B cell (primary cell): ENCODE data around the gene CRMP1. TPM values are rescaled to one million over a fixed set of nuclear protein-coding genes. Genes with fewer than 3 reads are reported as not detected.

Experiments
- ATAC-seq: fragments of 200-7000 bp; cut with Tn5 transposase; one replicate; pipeline ENCODE4 v1.10.0; 2021; ENCODE audit warnings: low read depth, mild to moderate bottlenecking, moderate number of reproducible peaks, moderate library complexity
- CTCF ChIA-PET: fragments of 350-600 bp; sonication (Branson Sonifier 250); formaldehyde crosslinking; loops from one replicate; lab custom pipeline; 2021; ENCODE audit warnings: antibody characterized with exemption, inconsistent platforms; lab: Charles Lee
- POLR2A ChIA-PET: fragments of 350-600 bp; sonication (Branson Sonifier 250); formaldehyde crosslinking; loops from one replicate; lab custom pipeline; 2021; ENCODE audit warnings: antibody characterized with exemption; lab: Charles Lee
- DNase-seq: peaks from one replicate; pipeline ENCODE4 v3.0.0; 2013
- H2AFZ ChIP-seq: 2 replicates; pipeline ENCODE4 v1.6.1; 2012; ENCODE audit warnings: mild to moderate bottlenecking, low read depth, low read length; ENCODE audit not compliant: insufficient read depth, poor library complexity, severe bottlenecking
- H3K27ac ChIP-seq, 2 donors: 1 replicate in 1 of 2; 2 replicates in 1 of 2; pipeline ENCODE4 v1.5.1; 2012 to 2013; ENCODE audit warnings: low read length in 2 of 2, mild to moderate bottlenecking in 2 of 2, moderate library complexity in 1 of 2
- H3K27me3 ChIP-seq, 4 experiments: fragments of 200-600 bp in 1 of 4; sonication (generic) in 1 of 4; replicated peaks in 1 of 4; 1 replicate in 2 of 4; 2 replicates in 2 of 4; pipeline versions ENCODE4 v1.6.1 to v1.7.0; 2013 to 2016; ENCODE audit warnings: low read length in 3 of 4, mild to moderate bottlenecking in 2 of 4, mixed read lengths in 1 of 4, moderate library complexity in 1 of 4; ENCODE audit not compliant: insufficient read depth in 4 of 4, control insufficient read depth in 3 of 4; ENCODE audit errors: control extremely low read depth in 1 of 4
- H3K36me3 ChIP-seq, 2 experiments: replicated peaks in 1 of 2; 1 replicate in 1 of 2; 2 replicates in 1 of 2; pipeline versions ENCODE4 v1.6.1 to v1.7.1; 2013; ENCODE audit warnings: low read length in 1 of 2; ENCODE audit not compliant: insufficient read depth in 2 of 2, control insufficient read depth in 1 of 2; ENCODE audit errors: control extremely low read depth in 1 of 2, extremely low read depth in 1 of 2
- H3K4me1 ChIP-seq, 2 donors: fragments of 200-600 bp in 1 of 2; sonication (generic) in 1 of 2; 1 replicate in 1 of 2; 2 replicates in 1 of 2; pipeline versions ENCODE4 v1.5.1 to v1.6.1; 2013 to 2017; ENCODE audit warnings: low read length in 2 of 2; ENCODE audit not compliant: control insufficient read depth in 2 of 2, insufficient read depth in 2 of 2
- H3K4me2 ChIP-seq: replicated peaks from 2 replicates; pipeline ENCODE3; 2012; ENCODE audit warnings: mild to moderate bottlenecking, low read depth, low read length; ENCODE audit not compliant: poor library complexity, severe bottlenecking
- H3K4me3 ChIP-seq, 5 experiments: fragments of 200-600 bp in 1 of 5; sonication (generic) in 1 of 5; 1 replicate in 3 of 5; 2 replicates in 2 of 5; pipeline versions ENCODE4 v1.5.1 to v1.7.0; 2011 to 2016; ENCODE audit warnings: low read length in 4 of 5, mild to moderate bottlenecking in 4 of 5, low read depth in 2 of 5, control low read depth in 1 of 5, moderate library complexity in 1 of 5; ENCODE audit not compliant: insufficient read depth in 1 of 5; ENCODE audit errors: control extremely low read depth in 1 of 5, extremely low read depth in 1 of 5
- H3K79me2 ChIP-seq: fragments of 200-600 bp; sonication (generic); one replicate; pipeline ENCODE4 v1.6.0; 2016; ENCODE audit warnings: low read length; ENCODE audit not compliant: control insufficient read depth, insufficient read depth
- H3K9ac ChIP-seq: fragments of 200-600 bp; sonication (generic); 2 replicates; pipeline ENCODE4 v1.6.1; 2017; ENCODE audit warnings: mild to moderate bottlenecking, low read length, moderate library complexity
- H3K9me3 ChIP-seq, 3 donors: one replicate each; pipeline versions ENCODE4 v1.6.1 to v1.7.1; 2013; ENCODE audit warnings: low read length in 2 of 3; ENCODE audit not compliant: control insufficient read depth in 2 of 3, insufficient read depth in 1 of 3; ENCODE audit errors: control extremely low read depth in 1 of 3
- H4K20me1 ChIP-seq: 2 replicates; pipeline ENCODE4 v1.6.0; 2012; ENCODE audit warnings: mild to moderate bottlenecking, low read length; ENCODE audit not compliant: insufficient read depth, control insufficient read depth, poor library complexity, severe bottlenecking
- H3K27ac Mint-ChIP-seq: one replicate; pipeline ENCODE4 v1.8.0; 2021; ENCODE audit warnings: mixed read lengths
- H3K27me3 Mint-ChIP-seq: one replicate; pipeline ENCODE4 v1.8.0; 2021; ENCODE audit warnings: mixed read lengths
- H3K4me1 Mint-ChIP-seq: one replicate; pipeline ENCODE4 v1.8.0; 2021; ENCODE audit warnings: mixed read lengths
- H3K4me3 Mint-ChIP-seq: one replicate; pipeline ENCODE4 v1.8.0; 2021; ENCODE audit warnings: mixed read lengths
- H3K9me3 Mint-ChIP-seq: one replicate; pipeline ENCODE4 v1.8.0; 2022; ENCODE audit warnings: mixed read lengths; ENCODE audit not compliant: insufficient read depth
- EZH2 ChIP-seq: IDR thresholded peaks from 2 replicates; pipeline ENCODE4 v1.6.1; 2012; ENCODE audit warnings: borderline replicate concordance, low read depth, mild to moderate bottlenecking, moderate library complexity, low read length; ENCODE audit not compliant: insufficient read depth, poor library complexity, severe bottlenecking
- WGBS: methylation state at CpG from one replicate; pipeline ENCODE4 v1.1.5; 2013; ENCODE audit warnings: missing lambda C conversion rate; ENCODE audit not compliant: insufficient coverage; 5-methylcytosine and 5-hydroxymethylcytosine counted together
- intact Hi-C: fragments of 100-400 bp; cut with micrococcal nuclease; formaldehyde crosslinking; loops from one replicate; pipeline ENCODE4 v1.10.0; 2022
- polyA plus RNA-seq: library from polyadenylated mRNA; depleted of rRNA; stranded (reverse); fragments of >200 nt; gene quantifications from 2 replicates; pipeline ENCODE4 v1.2.3, GENCODE V29; 2012
- total RNA-seq, 2 donors: library from RNA; stranded (reverse); fragments of 120-200 nt in 1 of 2; gene quantifications; 1 replicate in 1 of 2; 2 replicates in 1 of 2; pipeline versions ENCODE4 v1.2.3 to v1.2.4, GENCODE V29; 2013 to 2022
- TF ChIP-seq, protein P1 (sequence below): fragments of 200-600 bp; IDR thresholded peaks from one replicate; pipeline ENCODE4 v1.8.0; 2022; ENCODE audit warnings: antibody characterized with exemption, mild to moderate bottlenecking

The CRMP1 gene
- total and polyA plus RNA-seq, 2 donors (not counting 1 experiment from before 2014, with no cell fraction given) = 0.13 TPM; not detected in 1

GRCh38 chr4:5919044-5919443 is 26.2 kb upstream of the CRMP1 start:
- Histone ChIP-seq H4K20me1 (no peaks in the 10 kb centered on the region), H3K9ac (no peak overlapping the region), H3K4me3 (no peak overlapping the region), H2AFZ (no peak overlapping the region), H3K4me2 (no peak overlapping the region), H3K79me2 (no peaks in the 10 kb centered on the region), H3K4me1 (peaks cover 4 to 17% of the 10 kb centered on the region in 2 donors), H3K9me3 (peaks cover 0 to 16% (median 0%) of the 10 kb centered on the region in 3 donors), H3K27ac (no peak overlapping the region), H3K36me3 (no peaks in the 10 kb centered on the region), H3K27me3 (peaks cover 0 to 10% (median 2%) of the 10 kb centered on the region in 4 experiments)
- Mint-ChIP-seq H3K9me3 (no peaks in the 10 kb centered on the region), H3K27ac (no peak overlapping the region), H3K4me3 (no peak overlapping the region), H3K4me1 (peaks cover 11% of the 10 kb centered on the region), H3K27me3 (peaks cover 23% of the 10 kb centered on the region)
- ChIA-PET POLR2A (no interaction called here), CTCF (no interaction called here)
- DNase-seq = no peak
- intact Hi-C loops = no loop called here
- ATAC-seq = no peak
- TF ChIP-seq, protein P1, sequence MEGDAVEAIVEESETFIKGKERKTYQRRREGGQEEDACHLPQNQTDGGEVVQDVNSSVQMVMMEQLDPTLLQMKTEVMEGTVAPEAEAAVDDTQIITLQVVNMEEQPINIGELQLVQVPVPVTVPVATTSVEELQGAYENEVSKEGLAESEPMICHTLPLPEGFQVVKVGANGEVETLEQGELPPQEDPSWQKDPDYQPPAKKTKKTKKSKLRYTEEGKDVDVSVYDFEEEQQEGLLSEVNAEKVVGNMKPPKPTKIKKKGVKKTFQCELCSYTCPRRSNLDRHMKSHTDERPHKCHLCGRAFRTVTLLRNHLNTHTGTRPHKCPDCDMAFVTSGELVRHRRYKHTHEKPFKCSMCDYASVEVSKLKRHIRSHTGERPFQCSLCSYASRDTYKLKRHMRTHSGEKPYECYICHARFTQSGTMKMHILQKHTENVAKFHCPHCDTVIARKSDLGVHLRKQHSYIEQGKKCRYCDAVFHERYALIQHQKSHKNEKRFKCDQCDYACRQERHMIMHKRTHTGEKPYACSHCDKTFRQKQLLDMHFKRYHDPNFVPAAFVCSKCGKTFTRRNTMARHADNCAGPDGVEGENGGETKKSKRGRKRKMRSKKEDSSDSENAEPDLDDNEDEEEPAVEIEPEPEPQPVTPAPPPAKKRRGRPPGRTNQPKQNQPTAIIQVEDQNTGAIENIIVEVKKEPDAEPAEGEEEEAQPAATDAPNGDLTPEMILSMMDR = no peak
- TF ChIP-seq EZH2 = no peak
- WGBS = 85% methylated on average over 6 of the region's 8 CpGs

DNA sequence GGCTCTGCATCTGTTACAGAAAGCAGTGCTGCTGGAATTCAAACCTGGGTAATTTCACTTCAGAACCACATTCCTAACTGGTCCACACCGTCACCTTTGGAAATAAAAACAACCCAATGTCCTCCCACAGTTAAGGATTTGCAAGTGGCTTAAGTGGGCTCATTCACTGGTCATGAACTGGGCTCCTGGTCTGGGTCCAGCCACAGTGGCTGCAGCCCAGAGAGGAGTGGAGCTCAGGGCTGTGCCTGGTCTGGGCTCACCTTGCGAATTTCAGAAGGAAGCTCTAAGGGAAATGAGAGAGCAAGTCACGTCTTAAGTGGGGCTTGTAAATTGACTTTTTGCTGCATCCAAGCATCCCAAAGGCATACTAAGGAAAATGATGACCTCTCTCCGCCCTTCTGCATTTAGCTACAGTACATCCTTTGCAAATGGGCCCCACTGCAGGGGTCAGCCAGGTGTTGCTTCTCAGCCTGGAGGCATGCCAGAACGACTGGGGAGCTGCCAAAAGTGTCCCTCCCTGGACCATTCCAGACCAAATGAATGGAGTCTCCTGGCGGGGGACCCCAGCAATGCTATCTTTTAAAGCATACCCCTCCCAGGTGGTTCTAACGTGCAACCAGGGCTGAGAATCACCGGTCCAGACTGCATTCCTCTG is 25.6 kb upstream of the CRMP1 start:
- H2AFZ ChIP-seq = no peak overlapping the region
- H3K9me3 ChIP-seq = peaks cover 0 to 16% (median 0%) of the 10 kb centered on the region in 3 donors
- peaks cover 0 to 10% (median 2%) of the 10 kb centered on the region in 4 experiments for H3K27me3 ChIP-seq
- ATAC-seq = no peak
- no peak for DNase-seq
- H3K9ac ChIP-seq = no peak overlapping the region
- no peaks in the 10 kb centered on the region for H4K20me1 ChIP-seq
- no peaks in the 10 kb centered on the region for H3K36me3 ChIP-seq
- H3K27ac ChIP-seq = no peak overlapping the region
- CTCF ChIA-PET = no interaction called here
- no peak overlapping the region for H3K27ac Mint-ChIP-seq
- peaks cover 4 to 17% of the 10 kb centered on the region in 2 donors for H3K4me1 ChIP-seq
- intact Hi-C loops = no loop called here
- TF ChIP-seq EZH2 = no peak
- H3K79me2 ChIP-seq = no peaks in the 10 kb centered on the region
- H3K4me3 Mint-ChIP-seq = no peak overlapping the region
- H3K4me1 Mint-ChIP-seq = peaks cover 11% of the 10 kb centered on the region
- POLR2A ChIA-PET = no interaction called here
- no peaks in the 10 kb centered on the region for H3K9me3 Mint-ChIP-seq
- H3K4me2 ChIP-seq = no peak overlapping the region
- H3K4me3 ChIP-seq = no peak overlapping the region
- H3K27me3 Mint-ChIP-seq = peaks cover 21% of the 10 kb centered on the region
- WGBS = 66% methylated on average over 8 of the region's 8 CpGs
